Keratinocyte (primary cell): ENCODE results near the gene MED27. TPM values are rescaled to one million over a fixed set of nuclear protein-coding genes. Genes with fewer than 3 reads are reported as not detected.

Source experiments
- DNase-seq: peaks from one replicate; pipeline ENCODE4 v3.0.0-alpha.2; 2011; ENCODE audit warnings: low read depth, missing footprints, low spot score
- FAIRE-seq: peaks from 2 replicates; lab custom pipeline; 2011; peaks lifted over from hg19 to GRCh38; lab: Jason Lieb, UNC
- H2AFZ ChIP-seq: 2 replicates; pipeline ENCODE4 v1.6.0; 2012; ENCODE audit warnings: low read length, control low read depth, inconsistent platforms; ENCODE audit not compliant: control insufficient read depth
- H3K27ac ChIP-seq: 2 replicates; pipeline ENCODE4 v1.5.1; 2011; ENCODE audit warnings: low read length; ENCODE audit not compliant: control insufficient read depth, insufficient read depth
- H3K27me3 ChIP-seq: 3 replicates; pipeline ENCODE4 v1.6.0; 2011; ENCODE audit warnings: low read length; ENCODE audit not compliant: control insufficient read depth, insufficient read depth; ENCODE audit errors: extremely low read depth
- H3K36me3 ChIP-seq, 2 experiments: 2 replicates in 1 of 2; 3 replicates in 1 of 2; pipeline ENCODE4 v1.5.1; 2011; ENCODE audit warnings: low read length in 2 of 2, mild to moderate bottlenecking in 1 of 2; ENCODE audit not compliant: control insufficient read depth in 2 of 2, insufficient read depth in 2 of 2; ENCODE audit errors: extremely low read depth in 1 of 2
- H3K4me1 ChIP-seq: 3 replicates; pipeline ENCODE4 v1.5.1; 2011; ENCODE audit warnings: low read length; ENCODE audit not compliant: control insufficient read depth, insufficient read depth; ENCODE audit errors: extremely low read depth
- H3K4me2 ChIP-seq: 3 replicates; pipeline ENCODE4 v1.6.0; 2011; ENCODE audit warnings: low read depth, low read length; ENCODE audit not compliant: control insufficient read depth, insufficient read depth; ENCODE audit errors: extremely low read depth
- H3K4me3 ChIP-seq, 3 experiments: fragments of 200-600 bp in 1 of 3; sonication (generic) in 1 of 3; 2 replicates in 2 of 3; 3 replicates in 1 of 3; pipeline ENCODE4 v1.5.1; 2011 to 2016; ENCODE audit warnings: low read length in 3 of 3, mild to moderate bottlenecking in 3 of 3, control low read depth in 2 of 3, inconsistent platforms in 1 of 3, low read depth in 1 of 3, mixed read lengths in 1 of 3, mixed run types in 1 of 3, moderate library complexity in 1 of 3; ENCODE audit not compliant: control insufficient read depth in 2 of 3, insufficient read depth in 2 of 3; ENCODE audit errors: extremely low read depth in 1 of 3
- H3K79me2 ChIP-seq: 2 replicates; pipeline ENCODE4 v1.6.0; 2012; ENCODE audit warnings: low read length; ENCODE audit not compliant: control insufficient read depth, insufficient read depth
- H3K9ac ChIP-seq: 3 replicates; pipeline ENCODE4 v1.6.0; 2011; ENCODE audit warnings: low read length; ENCODE audit not compliant: control insufficient read depth, insufficient read depth; ENCODE audit errors: extremely low read depth
- H3K9me1 ChIP-seq: 3 replicates; pipeline ENCODE4 v1.6.0; 2011; ENCODE audit warnings: low read length; ENCODE audit not compliant: control insufficient read depth, insufficient read depth; ENCODE audit errors: extremely low read depth
- H3K9me3 ChIP-seq: 2 replicates; pipeline ENCODE4 v1.5.1; 2012; ENCODE audit warnings: low read depth, low read length; ENCODE audit not compliant: control insufficient read depth
- H4K20me1 ChIP-seq: 3 replicates; pipeline ENCODE4 v1.6.0; 2011; ENCODE audit warnings: low read length; ENCODE audit not compliant: control insufficient read depth, insufficient read depth; ENCODE audit errors: extremely low read depth
- EZH2 ChIP-seq: IDR thresholded peaks from one replicate; pipeline ENCODE4 v1.6.1; 2012; ENCODE audit warnings: inconsistent platforms, mild to moderate bottlenecking, low read length, moderate library complexity
- dilution Hi-C: fragments of 300-500 bp; cut with MboI; formaldehyde crosslinking; loops from one replicate; pipeline ENCODE4 v1.7.0; 2020; ENCODE audit warnings: low sequenced_read_pairs; ENCODE audit not compliant: extremely low pct_ligation_motif_present
- polyA plus RNA-seq, 5 experiments: library from polyadenylated mRNA; depleted of rRNA in 3 of 5; stranded (reverse) in 3 of 5; stranded (forward) in 1 of 5; unstranded in 1 of 5; fragments of >200 nt; gene quantifications; 1 replicate in 1 of 5; 2 replicates in 3 of 5; 3 replicates in 1 of 5; pipeline versions ENCODE4 v1.2.1 to v1.2.3, GENCODE V29; 2011 to 2012; ENCODE audit warnings: missing spikeins in 2 of 5, low read depth in 1 of 5, low replicate concordance in 1 of 5
- TF ChIP-seq, protein P1 (sequence below), 3 experiments: IDR thresholded peaks in 1 of 3; conservative IDR thresholded peaks in 1 of 3; optimal IDR thresholded peaks in 1 of 3; 2 replicates in 2 of 3; 3 replicates in 1 of 3; pipeline versions ENCODE3 to v1.5.1; 2011; ENCODE audit warnings: low read length in 3 of 3, mild to moderate bottlenecking in 3 of 3, moderate library complexity in 2 of 3, control low read depth in 1 of 3, inconsistent platforms in 1 of 3; ENCODE audit not compliant: insufficient read depth in 2 of 3; ENCODE audit errors: extremely low read depth in 1 of 3

MED27 gene
- polyA plus RNA-seq, 1 donor (not counting 4 experiments of a cell fraction or from before 2014, with no cell fraction given), result 39.0 TPM

GRCh38 chr9:131868766-131869165 lies 210.9 kb downstream of the MED27 start:
- Histone ChIP-seq H3K4me1 (no peaks in the 10 kb centered on the region), H3K9me1 (no peaks in the 10 kb centered on the region), H3K9ac (no peak overlapping the region), H3K4me2 (no peak overlapping the region), H3K27me3 (no peaks in the 10 kb centered on the region), H2AFZ (no peak overlapping the region), H3K79me2 (no peaks in the 10 kb centered on the region), H3K36me3 (peaks cover 0 to 5% of the 10 kb centered on the region in 2 experiments), H3K9me3 (no peaks in the 10 kb centered on the region), H4K20me1 (no peaks in the 10 kb centered on the region), H3K27ac (no peak overlapping the region), H3K4me3 (no peak overlapping the region)
- no peak for DNase-seq
- FAIRE-seq, result no peak
- no peak for TF ChIP-seq EZH2
- TF ChIP-seq, protein P1, sequence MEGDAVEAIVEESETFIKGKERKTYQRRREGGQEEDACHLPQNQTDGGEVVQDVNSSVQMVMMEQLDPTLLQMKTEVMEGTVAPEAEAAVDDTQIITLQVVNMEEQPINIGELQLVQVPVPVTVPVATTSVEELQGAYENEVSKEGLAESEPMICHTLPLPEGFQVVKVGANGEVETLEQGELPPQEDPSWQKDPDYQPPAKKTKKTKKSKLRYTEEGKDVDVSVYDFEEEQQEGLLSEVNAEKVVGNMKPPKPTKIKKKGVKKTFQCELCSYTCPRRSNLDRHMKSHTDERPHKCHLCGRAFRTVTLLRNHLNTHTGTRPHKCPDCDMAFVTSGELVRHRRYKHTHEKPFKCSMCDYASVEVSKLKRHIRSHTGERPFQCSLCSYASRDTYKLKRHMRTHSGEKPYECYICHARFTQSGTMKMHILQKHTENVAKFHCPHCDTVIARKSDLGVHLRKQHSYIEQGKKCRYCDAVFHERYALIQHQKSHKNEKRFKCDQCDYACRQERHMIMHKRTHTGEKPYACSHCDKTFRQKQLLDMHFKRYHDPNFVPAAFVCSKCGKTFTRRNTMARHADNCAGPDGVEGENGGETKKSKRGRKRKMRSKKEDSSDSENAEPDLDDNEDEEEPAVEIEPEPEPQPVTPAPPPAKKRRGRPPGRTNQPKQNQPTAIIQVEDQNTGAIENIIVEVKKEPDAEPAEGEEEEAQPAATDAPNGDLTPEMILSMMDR (optimal IDR thresholded peaks at IDR 0.05 in 1 of 3, IDR thresholded peaks at IDR 0.05 in 1 of 3, conservative IDR thresholded peaks at IDR 0.05 in 1 of 3; ENCODE audit: extremely low read depth in 1 of 3, insufficient read depth in 2 of 3, low read length in 3 of 3), result no peak
- dilution Hi-C loops, result no loop called here

- Histone ChIP-seq H3K9me1 (no peaks in the 10 kb centered on the region), H2AFZ (no peak overlapping the region), H3K9ac (no peak overlapping the region), H3K27ac (no peak overlapping the region), H3K36me3 (peaks cover 0 to under 1% of the 10 kb centered on the region in 2 experiments), H4K20me1 (no peaks in the 10 kb centered on the region), H3K4me1 (no peaks in the 10 kb centered on the region), H3K27me3 (no peaks in the 10 kb centered on the region), H3K9me3 (no peaks in the 10 kb centered on the region), H3K79me2 (no peaks in the 10 kb centered on the region), H3K4me3 (no peak overlapping the region), H3K4me2 (no peak overlapping the region)
- dilution Hi-C loops, result no loop called here
- no peak for FAIRE-seq
- TF ChIP-seq, protein P1 (optimal IDR thresholded peaks at IDR 0.05 in 1 of 3, IDR thresholded peaks at IDR 0.05 in 1 of 3, conservative IDR thresholded peaks at IDR 0.05 in 1 of 3; ENCODE audit: extremely low read depth in 1 of 3, insufficient read depth in 2 of 3, low read length in 3 of 3), result no peak
- no peak for TF ChIP-seq EZH2
- DNase-seq, result no peak
Observed at GRCh38 chr9:131867611-131868192, 212.0 kb downstream of the MED27 start.
